HepG2 (cell line): ENCODE data around the gene SORBS2. TPM values are rescaled to one million over a fixed set of nuclear protein-coding genes. Genes with fewer than 3 reads are reported as not detected.

ENCODE experiments used
- ATF1 ChIP-seq: IDR thresholded peaks from 2 replicates; pipeline ENCODE4 v1.6.1; 2016; ENCODE audit warnings: mild to moderate bottlenecking, control low read depth
- ATF2 ChIP-seq: sonication (generic); formaldehyde crosslinking; IDR thresholded peaks from 2 replicates; pipeline ENCODE4 v1.4.0; 2020; ENCODE audit warnings: missing genetic modification reagents
- ATF3 ChIP-seq: sonication (generic); formaldehyde crosslinking; IDR thresholded peaks from 2 replicates; pipeline ENCODE4 v1.4.0; 2020; ENCODE audit warnings: missing genetic modification reagents
- BATF2 ChIP-seq: sonication (generic); formaldehyde crosslinking; IDR thresholded peaks from 2 replicates; pipeline ENCODE4 v1.8.0; 2022; ENCODE audit warnings: mild to moderate bottlenecking, missing genetic modification reagents, moderate library complexity
- BRF2 ChIP-seq: sonication (generic); formaldehyde crosslinking; IDR thresholded peaks from 2 replicates; pipeline ENCODE4 v1.8.1; 2022; ENCODE audit warnings: mild to moderate bottlenecking, missing genetic modification reagents
- DRAP1 ChIP-seq: IDR thresholded peaks from 2 replicates; pipeline ENCODE4 v1.6.1; 2016; ENCODE audit warnings: missing genetic modification reagents, missing compliant biosample characterization
- ELF3 ChIP-seq: IDR thresholded peaks from 2 replicates; pipeline ENCODE4 v1.6.1; 2016; ENCODE audit warnings: missing genetic modification reagents, missing compliant biosample characterization
- FIP1L1 ChIP-seq: fragments of 200-400 bp; formaldehyde crosslinking; IDR thresholded peaks from 2 replicates; pipeline ENCODE4 v1.6.1; 2018; ENCODE audit warnings: low read depth, mild to moderate bottlenecking, low read length, moderate library complexity, borderline replicate concordance; ENCODE audit not compliant: insufficient read depth
- FOXA1 ChIP-seq, 2 experiments: fragments of 450-650 bp in 1 of 2; sonication (generic) in 1 of 2; formaldehyde crosslinking in 1 of 2; IDR thresholded peaks; 2 replicates each; pipeline versions ENCODE4 v1.4.0 to v1.6.1; 2016 to 2020; ENCODE audit warnings: missing genetic modification reagents in 1 of 2
- HOMEZ ChIP-seq: IDR thresholded peaks from 2 replicates; pipeline ENCODE4 v1.6.1; 2016; ENCODE audit warnings: low read depth
- LCORL ChIP-seq, 2 experiments: fragments of 450-650 bp in 1 of 2; sonication (generic) in 1 of 2; formaldehyde crosslinking in 1 of 2; IDR thresholded peaks; 2 replicates each; pipeline versions ENCODE4 v1.5.0 to v1.6.1; 2017 to 2020; ENCODE audit warnings: antibody characterized with exemption in 1 of 2, missing genetic modification reagents in 1 of 2
- MTA3 ChIP-seq: sonication (generic); formaldehyde crosslinking; IDR thresholded peaks from 2 replicates; pipeline ENCODE4 v1.4.0; 2020; ENCODE audit warnings: missing genetic modification reagents
- RARA ChIP-seq: IDR thresholded peaks from 2 replicates; pipeline ENCODE4 v1.6.1; 2016; ENCODE audit warnings: missing genetic modification reagents, missing compliant biosample characterization
- RCOR2 ChIP-seq: IDR thresholded peaks from 2 replicates; pipeline ENCODE4 v1.6.1; 2016; ENCODE audit warnings: missing biosample characterization, missing genetic modification reagents
- RFXAP ChIP-seq: sonication (generic); formaldehyde crosslinking; IDR thresholded peaks from 2 replicates; pipeline ENCODE4 v1.4.0; 2020; ENCODE audit warnings: missing genetic modification reagents, borderline replicate concordance
- RXRB ChIP-seq: IDR thresholded peaks from 2 replicates; pipeline ENCODE4 v1.6.1; 2016; ENCODE audit warnings: borderline replicate concordance, missing genetic modification reagents, missing compliant biosample characterization
- SAP130 ChIP-seq: IDR thresholded peaks from 2 replicates; pipeline ENCODE4 v1.6.1; 2016; ENCODE audit warnings: low read depth
- SIX1 ChIP-seq: sonication (generic); formaldehyde crosslinking; IDR thresholded peaks from 2 replicates; pipeline ENCODE4 v1.4.0; 2020; ENCODE audit warnings: missing genetic modification reagents, borderline replicate concordance
- SIX4 ChIP-seq: sonication (generic); formaldehyde crosslinking; IDR thresholded peaks from 2 replicates; pipeline ENCODE4 v1.4.0; 2020; ENCODE audit warnings: missing genetic modification reagents
- SMAD3 ChIP-seq: sonication (generic); formaldehyde crosslinking; IDR thresholded peaks from 2 replicates; pipeline ENCODE4 v1.4.0; 2020; ENCODE audit warnings: missing genetic modification reagents
- SMARCC2 ChIP-seq: fragments of 450-650 bp; IDR thresholded peaks from 2 replicates; pipeline ENCODE4 v1.6.1; 2017; ENCODE audit warnings: antibody characterized with exemption, mild to moderate bottlenecking
- SOX6 ChIP-seq, 2 experiments: fragments of 450-650 bp in 1 of 2; sonication (generic) in 1 of 2; formaldehyde crosslinking in 1 of 2; IDR thresholded peaks; 2 replicates each; pipeline versions ENCODE4 v1.4.0 to v1.6.1; 2017 to 2020; ENCODE audit warnings: antibody characterized with exemption in 1 of 2, mild to moderate bottlenecking in 1 of 2, missing genetic modification reagents in 1 of 2
- TBL1XR1 ChIP-seq: fragments of 150-350 bp; IDR thresholded peaks from 2 replicates; pipeline ENCODE4 v1.6.1; 2014; ENCODE audit warnings: borderline replicate concordance, low read length; ENCODE audit not compliant: partially characterized antibody
- WIZ ChIP-seq: sonication (generic); formaldehyde crosslinking; IDR thresholded peaks from 2 replicates; pipeline ENCODE4 v1.5.1; 2020; ENCODE audit warnings: mild to moderate bottlenecking, missing genetic modification reagents
- ZFP36L2 ChIP-seq: sonication (generic); formaldehyde crosslinking; IDR thresholded peaks from 2 replicates; pipeline ENCODE4 v1.4.0; 2020; ENCODE audit warnings: missing genetic modification reagents
- ZSCAN9 ChIP-seq: IDR thresholded peaks from 2 replicates; pipeline ENCODE4 v1.6.1; 2016; ENCODE audit warnings: borderline replicate concordance
- polyA plus RNA-seq, 8 experiments: library from polyadenylated mRNA; depleted of rRNA in 3 of 8; stranded (reverse) in 7 of 8; unstranded in 1 of 8; fragments of >200 nt; fragmentation: Illumina TruSeq in 4 of 8; extraction: Trizol in 4 of 8; gene quantifications; 2 replicates each; pipeline versions ENCODE4 v1.2.1 to v1.2.3, GENCODE V29; 2011 to 2016; ENCODE audit warnings: low read depth in 4 of 8, missing spikeins in 1 of 8, mixed read lengths in 1 of 8; ENCODE audit not compliant: insufficient read depth in 1 of 8
- total RNA-seq, 5 experiments: library from RNA; depleted of rRNA; stranded (reverse); fragments of >200 nt; fragmentation: Illumina TruSeq; extraction: Trizol; gene quantifications; 2 replicates each; pipeline ENCODE4 v1.2.3, GENCODE V29; 2016; ENCODE audit warnings: low read depth in 1 of 5

SORBS2 gene
- total and polyA plus RNA-seq, 2 of the 13 experiments (the other 11 are each of a cell fraction or from before 2014, with no cell fraction given), result 25.0 to 80.5 TPM

- TF ChIP-seq SAP130 (CRISPR knock-in tag), result peak; percentile 59; the same call in 1 of the 2 replicates
- peak; percentile 88; the same call in 1 of the 2 replicates for TF ChIP-seq HOMEZ (CRISPR knock-in tag)
- TF ChIP-seq SIX4, result peak; percentile 23; the same call in 1 of the 2 replicates
- TF ChIP-seq MTA3 (CRISPR knock-in tag), result no peak
- no peak for TF ChIP-seq WIZ (CRISPR knock-in tag)
- TF ChIP-seq SOX6 (IDR thresholded peaks at IDR 0.05), result no peak
- peak; percentile 86 for TF ChIP-seq SOX6 (CRISPR knock-in tag; IDR thresholded peaks at IDR 0.05)
- 0 out of 2 replicates have a peak, but pooled peaks have one; percentile 32 for TF ChIP-seq FOXA1 (IDR thresholded peaks at IDR 0.05)
- TF ChIP-seq FOXA1 (CRISPR knock-in tag; IDR thresholded peaks at IDR 0.05), result peak; percentile 56
- TF ChIP-seq RCOR2 (CRISPR knock-in tag), result 0 out of 2 replicates have a peak, but pooled peaks have one; percentile 57
- TF ChIP-seq ZFP36L2 (CRISPR knock-in tag), result no peak
- TF ChIP-seq SIX1, result peak; percentile 74; the same call in 1 of the 2 replicates
- peak; percentile 92 for TF ChIP-seq RARA (CRISPR knock-in tag)
- TF ChIP-seq SMARCC2, result 0 out of 2 replicates have a peak, but pooled peaks have one; percentile 27
- peak; percentile 69; the same call in 1 of the 2 replicates for TF ChIP-seq ELF3 (CRISPR knock-in tag)
- TF ChIP-seq BATF2 (CRISPR knock-in tag), result no peak
- TF ChIP-seq SMAD3 (CRISPR knock-in tag), result peak; percentile 85; the same call in 1 of the 2 replicates
- TF ChIP-seq RFXAP (CRISPR knock-in tag), result no peak
- TF ChIP-seq BRF2 (CRISPR knock-in tag), result no peak
- TF ChIP-seq ATF3 (CRISPR knock-in tag), result peak; percentile 72; the same call in 1 of the 2 replicates
- TF ChIP-seq ZSCAN9 (CRISPR knock-in tag), result peak; percentile 54; the same call in 1 of the 2 replicates
- TF ChIP-seq FIP1L1, result no peak
- peak; percentile 65 for TF ChIP-seq TBL1XR1
- TF ChIP-seq ATF2 (CRISPR knock-in tag), result peak; percentile 62; the same call in 1 of the 2 replicates
- peak; percentile 47; the same call in 1 of the 2 replicates for TF ChIP-seq LCORL (IDR thresholded peaks at IDR 0.05)
- TF ChIP-seq LCORL (CRISPR knock-in tag; IDR thresholded peaks at IDR 0.05), result no peak; the same call in 1 of the 2 replicates
- TF ChIP-seq DRAP1 (CRISPR knock-in tag), result 0 out of 2 replicates have a peak, but pooled peaks have one; percentile 16
- TF ChIP-seq RXRB (CRISPR knock-in tag), result peak; percentile 92
- peak; percentile 49; the same call in 1 of the 2 replicates for TF ChIP-seq ATF1
These were observed 90.0 kb downstream of the SORBS2 start (continued) for GRCh38 chr4:185722029-185722316.
